Measurements from ENCODE around the gene NUDT10.
"Not testable (repeated sequence)": the region's sequence is repeated elsewhere in the genome, so short reads cannot be mapped to it uniquely, and the experiment has no call there.

The NUDT10 gene

GRCh38 chrX:51332188-51332942 lies at the start of gene NUDT10:
TSS of gene NUDT10 (plus strand) at chrX:51332822. CDS start at chrX:51332966, 144 bp downstream.
- no peak for DNase-seq (ENCODE audit: low read depth, low spot score)

- no peak for DNase-seq (ENCODE audit: low read depth, low spot score)
Observed at GRCh38 chrX:51292421-51292820, 40.2 kb upstream of the NUDT10 start.

DNA sequence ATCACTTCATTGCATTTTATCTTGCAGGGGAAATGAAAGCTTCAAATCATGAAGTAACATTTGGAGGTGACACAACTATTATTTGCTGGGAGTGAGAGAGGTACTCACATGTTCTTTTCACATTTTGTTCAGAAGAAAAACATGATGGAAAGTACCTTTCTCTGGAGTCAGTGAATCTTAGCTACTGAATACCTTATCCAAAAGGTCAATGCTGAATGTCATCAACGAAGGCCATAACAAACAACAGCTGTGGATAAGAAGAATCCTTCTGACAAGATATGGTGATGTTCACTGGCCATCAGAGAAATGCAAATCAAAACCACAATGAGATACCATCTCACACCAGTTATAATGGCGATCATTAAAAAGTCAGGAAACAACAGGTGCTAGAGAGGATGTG lies 36.5 kb upstream of the NUDT10 start:
- no peak for DNase-seq (ENCODE audit: low read depth, low spot score)

DNA sequence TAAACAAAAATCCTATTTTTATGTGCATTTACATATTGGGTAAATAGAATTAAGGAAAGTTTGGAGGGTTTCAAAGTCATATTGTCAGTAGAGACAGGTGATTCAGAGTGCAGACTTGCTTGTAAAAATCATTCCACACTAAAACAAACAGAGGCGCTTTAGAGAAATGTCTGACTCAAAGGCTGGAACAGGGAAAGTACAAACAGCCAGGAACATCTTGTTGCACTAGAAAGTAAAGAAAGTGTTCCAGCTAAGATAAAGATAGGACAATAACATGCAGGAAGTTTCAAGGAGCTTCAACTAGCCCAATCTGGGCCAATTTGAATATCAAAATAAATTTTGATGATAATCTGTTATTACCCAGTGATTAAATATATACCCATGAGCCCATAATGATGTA lies 16.4 kb upstream of the NUDT10 start:
- no peak for DNase-seq (ENCODE audit: low read depth, low spot score)

DNA sequence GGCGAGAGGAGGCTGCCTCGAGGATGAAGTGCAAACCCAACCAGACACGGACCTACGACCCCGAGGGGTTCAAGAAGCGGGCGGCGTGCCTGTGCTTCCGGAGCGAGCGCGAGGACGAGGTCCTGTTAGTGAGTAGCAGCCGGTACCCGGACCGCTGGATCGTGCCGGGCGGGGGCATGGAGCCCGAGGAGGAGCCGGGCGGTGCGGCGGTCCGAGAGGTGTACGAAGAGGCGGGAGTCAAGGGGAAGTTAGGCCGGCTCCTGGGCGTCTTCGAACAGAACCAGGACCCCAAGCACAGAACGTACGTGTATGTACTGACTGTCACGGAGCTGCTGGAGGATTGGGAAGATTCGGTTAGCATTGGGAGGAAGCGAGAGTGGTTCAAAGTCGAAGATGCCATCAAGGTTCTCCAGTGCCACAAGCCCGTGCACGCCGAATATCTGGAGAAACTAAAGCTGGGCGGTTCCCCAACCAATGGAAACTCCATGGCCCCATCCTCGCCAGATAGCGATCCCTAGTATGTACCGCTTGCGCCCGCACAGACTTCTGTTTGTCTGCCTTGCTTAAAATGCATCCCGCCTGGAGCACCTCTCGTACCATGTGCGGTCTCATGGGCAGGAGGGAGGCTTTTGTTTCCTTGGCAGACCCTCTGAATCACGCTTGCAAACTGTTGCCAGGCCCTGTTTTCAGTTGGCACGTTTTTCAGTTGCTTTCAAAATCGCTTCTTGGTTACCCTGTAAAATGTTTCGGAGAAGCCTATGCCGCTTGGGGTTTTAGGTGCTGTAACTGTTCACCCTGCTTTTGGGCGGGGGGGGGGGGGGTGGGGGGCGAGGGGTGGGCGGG lies 542 bp downstream of the NUDT10 start:
- not testable (repeated sequence) for DNase-seq (ENCODE audit: low read depth, low spot score)

DNA sequence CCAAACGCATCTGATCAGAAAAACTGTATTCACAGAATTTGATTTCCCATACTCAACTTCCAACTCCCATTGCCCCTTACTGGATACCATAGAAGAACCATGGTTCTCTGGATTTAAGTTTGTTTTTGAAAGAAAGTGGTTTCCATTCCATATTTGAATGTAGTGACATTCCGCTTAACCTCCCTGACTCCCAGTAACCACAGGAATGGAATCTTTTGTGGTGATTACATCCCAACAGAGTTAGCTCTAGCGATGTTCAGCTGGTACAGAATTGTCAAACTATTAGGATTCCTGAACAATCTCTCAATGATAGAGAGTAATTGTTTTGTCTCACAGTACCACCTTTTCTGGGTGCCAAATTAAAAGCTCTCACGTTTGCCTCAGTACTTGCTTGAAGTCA lies 1.7 kb downstream of the NUDT10 start:
- DNase-seq (ENCODE audit: low read depth, low spot score), result no peak

DNA sequence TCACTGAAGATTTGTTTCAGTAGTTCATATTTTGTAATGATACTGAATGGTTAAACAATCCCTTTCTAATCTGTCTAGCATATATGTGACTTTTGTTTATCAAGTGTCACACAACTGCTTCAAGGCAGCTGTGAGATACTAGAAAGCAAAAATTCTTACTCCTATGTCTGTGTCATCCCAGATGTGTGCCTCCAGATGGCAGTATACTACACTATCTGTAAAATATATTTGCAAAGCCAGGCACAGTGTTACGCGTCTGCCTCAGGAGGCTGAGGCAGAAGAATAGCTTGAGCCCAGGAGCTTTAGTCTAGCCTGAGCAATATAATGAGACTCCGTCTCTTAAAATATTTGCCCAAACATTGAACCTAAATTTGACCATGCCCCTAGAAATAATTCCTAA lies 4.0 kb downstream of the NUDT10 start:
- no peak for DNase-seq (ENCODE audit: low read depth, low spot score)

DNA sequence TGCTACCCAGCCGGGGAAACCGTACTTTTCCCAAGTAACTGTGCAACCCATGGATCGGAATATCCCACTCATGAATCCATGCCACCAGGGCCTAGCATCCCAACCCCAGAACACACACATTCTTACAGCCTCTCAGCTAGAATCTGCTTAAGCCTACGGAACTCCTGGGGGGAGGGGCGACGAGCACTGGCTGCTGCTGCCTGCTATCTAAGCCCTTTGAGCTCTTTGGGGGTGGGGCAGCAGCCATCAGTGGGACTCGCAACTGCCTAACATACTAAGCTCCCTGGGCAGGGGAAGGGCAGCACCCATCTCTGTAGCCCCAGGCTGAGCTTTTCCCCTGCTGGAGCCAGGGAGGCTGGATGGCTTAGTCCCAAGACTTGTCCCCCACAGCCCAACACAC lies 28.6 kb downstream of the NUDT10 start:
- DNase-seq (ENCODE audit: low read depth, low spot score), result no peak

- DNase-seq (ENCODE audit: low read depth, low spot score), result no peak
Observed at GRCh38 chrX:51376672-51377071, 44.0 kb downstream of the NUDT10 start.

Data from activated CD4-positive, CD25-positive, alpha-beta regulatory T cell treated with anti-CD3 and anti-CD28 coated beads, Interleukin-2, amount 50 U/mL, for 16 hours (primary cell).